Peyer's patch (tissue), 4 donors: ENCODE results near the gene MGRN1. TPM values are rescaled to one million over a fixed set of nuclear protein-coding genes. Genes with fewer than 3 reads are reported as not detected.
A peak's percentile ranks its signal among the peaks of the same experiment; 100 is the strongest.

Experiments
- DNase-seq, 3 donors: peaks; one replicate each; pipeline ENCODE4 v3.0.0-alpha.2; 2017 to 2019
- H3K27ac ChIP-seq, 4 donors: fragments of 200-600 bp; sonication (generic); one replicate each; pipeline ENCODE4 v1.5.1; 2016 to 2019
- H3K27me3 ChIP-seq, 2 donors: fragments of 200-600 bp; sonication (generic); one replicate each; pipeline ENCODE4 v1.5.1; 2019
- H3K36me3 ChIP-seq, 3 donors: fragments of 200-600 bp; sonication (generic); one replicate each; pipeline ENCODE4 v1.5.1; 2016 to 2019
- H3K4me1 ChIP-seq, 4 donors: fragments of 200-600 bp; sonication (generic); one replicate each; pipeline ENCODE4 v1.5.1; 2016 to 2019
- H3K4me3 ChIP-seq, 4 donors: fragments of 200-600 bp; sonication (generic); 1 replicate in 3 of 4; 2 replicates in 1 of 4; pipeline ENCODE4 v1.5.1; 2016 to 2019; ENCODE audit warnings: mild to moderate bottlenecking in 1 of 4
- H3K9me3 ChIP-seq, 4 donors: fragments of 200-600 bp; sonication (generic); one replicate each; pipeline ENCODE4 v1.5.1; 2016 to 2019; ENCODE audit warnings: mild to moderate bottlenecking in 1 of 4
- CTCF ChIP-seq, 6 experiments: fragments of 450-650 bp in 4 of 6; fragments of 200-600 bp in 2 of 6; sonication (generic) in 1 of 6; IDR thresholded peaks; one replicate each; pipeline ENCODE4 v1.5.1; 2017 to 2019; ENCODE audit warnings: antibody characterized with exemption in 6 of 6, mild to moderate bottlenecking in 3 of 6, moderate library complexity in 1 of 6
- POLR2A ChIP-seq, 2 donors: fragments of 450-650 bp; IDR thresholded peaks; one replicate each; pipeline ENCODE4 v1.5.1; 2017; ENCODE audit warnings: antibody characterized with exemption in 2 of 2, mild to moderate bottlenecking in 2 of 2, moderate library complexity in 2 of 2
- total RNA-seq, 4 donors: library from RNA; depleted of rRNA; stranded (reverse); fragments of >200 nt; gene quantifications; one replicate each; pipeline ENCODE4 v1.1.0, GENCODE V29; 2016

Gene MGRN1
- total RNA-seq, 4 donors from 2014 or later = 74.1 to 147 (median 93.8) TPM

GRCh38 chr16:4688674-4689045 lies 64.0 kb downstream of the MGRN1 start:
- no peak for DNase-seq
- no peaks in the 10 kb centered on the region for H3K9me3 ChIP-seq
- no peak overlapping the region for H3K27ac ChIP-seq
- no peak for TF ChIP-seq CTCF (IDR thresholded peaks at IDR 0.05)
- no peak for TF ChIP-seq POLR2A (IDR thresholded peaks at IDR 0.05)
- no peaks in the 10 kb centered on the region for H3K27me3 ChIP-seq
- peaks cover 0 to 60% (median 0%) of the 10 kb centered on the region in 3 donors for H3K36me3 ChIP-seq
- H3K4me3 ChIP-seq = no peak overlapping the region
- peaks cover 0 to 12% (median 9%) of the 10 kb centered on the region in 4 donors for H3K4me1 ChIP-seq

GRCh38 chr16:4689091-4689671 lies 64.6 kb downstream of the MGRN1 start:
- DNase-seq = peak in 1 of 3 donors; percentile 48
- TF ChIP-seq POLR2A (IDR thresholded peaks at IDR 0.05) = no peak
- no peak for TF ChIP-seq CTCF (IDR thresholded peaks at IDR 0.05)
- Histone ChIP-seq H3K4me3 (no peak overlapping the region), H3K27ac (no peak overlapping the region), H3K27me3 (no peaks in the 10 kb centered on the region), H3K36me3 (peaks cover 0 to 55% (median 0%) of the 10 kb centered on the region in 3 donors), H3K4me1 (peaks cover 0 to 14% (median 10%) of the 10 kb centered on the region in 4 donors), H3K9me3 (no peaks in the 10 kb centered on the region)

- Histone ChIP-seq H3K4me1 (peaks cover 5 to 23% (median 16%) of the 10 kb centered on the region in 4 donors), H3K27ac (no peak overlapping the region), H3K36me3 (peaks cover 0 to 50% (median 0%) of the 10 kb centered on the region in 3 donors), H3K27me3 (no peaks in the 10 kb centered on the region), H3K4me3 (no peak overlapping the region), H3K9me3 (no peaks in the 10 kb centered on the region)
- no peak for TF ChIP-seq POLR2A (IDR thresholded peaks at IDR 0.05)
- TF ChIP-seq CTCF (IDR thresholded peaks at IDR 0.05) = no peak
- DNase-seq = no peak
Observed at GRCh38 chr16:4689864-4690704, 65.5 kb downstream of the MGRN1 start.

GRCh38 chr16:4690946-4691665 lies 66.5 kb downstream of the MGRN1 start:
- H3K36me3 ChIP-seq = peaks cover 0 to 50% (median 0%) of the 10 kb centered on the region in 3 donors
- TF ChIP-seq POLR2A (IDR thresholded peaks at IDR 0.05) (no peak), CTCF (IDR thresholded peaks at IDR 0.05) (no peak)

GRCh38 chr16:4691666-4692412 lies 67.2 kb downstream of the MGRN1 start:
- no peak overlapping the region for H3K4me3 ChIP-seq
- no peak overlapping the region for H3K27ac ChIP-seq
- H3K36me3 ChIP-seq = peaks cover 0 to 50% (median 0%) of the 10 kb centered on the region in 3 donors
- no peaks in the 10 kb centered on the region for H3K27me3 ChIP-seq
- TF ChIP-seq POLR2A (IDR thresholded peaks at IDR 0.05) (no peak), CTCF (IDR thresholded peaks at IDR 0.05) (no peak)
- H3K4me1 ChIP-seq = peaks cover 5 to 25% (median 18%) of the 10 kb centered on the region in 4 donors
- H3K9me3 ChIP-seq = no peaks in the 10 kb centered on the region
- peak in 1 of 3 donors; percentile 50 for DNase-seq

More at GRCh38 chr16:4690946-4691665, 66.5 kb downstream of the MGRN1 start:
- Histone ChIP-seq H3K4me3 (no peak overlapping the region), H3K4me1 (peaks cover 5 to 25% (median 18%) of the 10 kb centered on the region in 4 donors), H3K27me3 (no peaks in the 10 kb centered on the region), H3K27ac (no peak overlapping the region), H3K9me3 (no peaks in the 10 kb centered on the region)
- DNase-seq = peak in 1 of 3 donors; percentile 50
